Measurements from ENCODE around the gene ZNF497. TPM values are rescaled to one million over a fixed set of nuclear protein-coding genes. Genes with fewer than 3 reads are reported as not detected.
A peak's percentile ranks its signal among the peaks of the same experiment; 100 is the strongest.

ZNF497 gene
- total and polyA plus RNA-seq, 2 of the 13 experiments (the other 11 are each of a cell fraction or from before 2014, with no cell fraction given): 1.5 to 1.9 TPM

DNA sequence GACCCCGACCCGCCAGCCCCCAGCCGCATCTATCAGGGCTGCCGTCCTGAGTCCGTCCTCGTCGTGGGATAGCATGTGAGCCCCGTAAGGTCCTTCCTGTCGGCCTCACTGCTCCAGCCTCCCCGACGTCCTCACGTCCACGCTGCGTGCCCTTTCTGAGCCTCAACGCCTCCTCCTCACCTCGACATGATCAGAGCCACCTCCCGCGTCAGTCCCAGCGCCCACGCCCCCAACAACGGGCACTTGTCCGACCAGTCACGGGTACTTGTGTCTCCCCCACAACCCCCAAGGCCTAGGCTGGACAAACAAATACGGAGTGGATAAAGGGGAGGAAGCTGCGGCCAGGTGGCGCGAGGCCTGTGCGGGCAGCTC is 665 bp downstream of the ZNF497 start (continued):
- TF ChIP-seq HES4 (CRISPR knock-in tag; IDR thresholded peaks at IDR 0.05; ENCODE audit: borderline replicate concordance): 0 out of 2 replicates have a peak, but pooled peaks have one; percentile 17
- peak; percentile 54 for TF ChIP-seq MED8 (CRISPR knock-in tag; IDR thresholded peaks at IDR 0.05; ENCODE audit: insufficient replicate concordance)
- 0 out of 2 replicates have a peak, but pooled peaks have one; percentile 2 for TF ChIP-seq ZNF33B (CRISPR knock-in tag; IDR thresholded peaks at IDR 0.05)
- TF ChIP-seq ASH2L (IDR thresholded peaks at IDR 0.05; ENCODE audit: insufficient read length, low read depth, low read length): no peak
- TF ChIP-seq NFAT5 (CRISPR knock-in tag; IDR thresholded peaks at IDR 0.05): peak; percentile 56; the same call in 1 of the 2 replicates
- peak; percentile 27; the same call in 1 of the 2 replicates for TF ChIP-seq ZNF564 (CRISPR knock-in tag; IDR thresholded peaks at IDR 0.05)
- 0 out of 2 replicates have a peak, but pooled peaks have one; percentile 14 for TF ChIP-seq ZMYM3 (CRISPR knock-in tag; IDR thresholded peaks at IDR 0.05)
- TF ChIP-seq AKAP8 (CRISPR knock-in tag; IDR thresholded peaks at IDR 0.05): 0 out of 2 replicates have a peak, but pooled peaks have one; percentile 32
- TF ChIP-seq ZNF512B (CRISPR knock-in tag; IDR thresholded peaks at IDR 0.05; ENCODE audit: borderline replicate concordance): no peak
- TF ChIP-seq, protein P1, sequence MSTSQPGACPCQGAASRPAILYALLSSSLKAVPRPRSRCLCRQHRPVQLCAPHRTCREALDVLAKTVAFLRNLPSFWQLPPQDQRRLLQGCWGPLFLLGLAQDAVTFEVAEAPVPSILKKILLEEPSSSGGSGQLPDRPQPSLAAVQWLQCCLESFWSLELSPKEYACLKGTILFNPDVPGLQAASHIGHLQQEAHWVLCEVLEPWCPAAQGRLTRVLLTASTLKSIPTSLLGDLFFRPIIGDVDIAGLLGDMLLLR (CRISPR knock-in tag; IDR thresholded peaks at IDR 0.05): 0 out of 2 replicates have a peak, but pooled peaks have one; percentile 28
- peak; percentile 31 for TF ChIP-seq U2AF1 (optimal IDR thresholded peaks at IDR 0.05; ENCODE audit: low read depth, low read length)
- peak; percentile 97 for TF ChIP-seq AGO2 (optimal IDR thresholded peaks at IDR 0.05; ENCODE audit: low read depth, low read length)
- TF ChIP-seq ZNF225 (CRISPR knock-in tag; IDR thresholded peaks at IDR 0.05): peak; percentile 45; the same call in 1 of the 2 replicates
- 0 out of 2 replicates have a peak, but pooled peaks have one; percentile 24 for TF ChIP-seq ATF5 (CRISPR knock-in tag; IDR thresholded peaks at IDR 0.05; ENCODE audit: low read depth)
- no peak for TF ChIP-seq U2AF2 (IDR thresholded peaks at IDR 0.05; ENCODE audit: low read depth, low read length)
- TF ChIP-seq SALL2 (CRISPR knock-in tag; IDR thresholded peaks at IDR 0.05): 0 out of 2 replicates have a peak, but pooled peaks have one; percentile 6
- TF ChIP-seq ZNF770 (CRISPR knock-in tag; IDR thresholded peaks at IDR 0.05): peak; percentile 92
- peak; percentile 45; the same call in 1 of the 2 replicates for TF ChIP-seq ZNF563 (CRISPR knock-in tag; IDR thresholded peaks at IDR 0.05)
